Activated T-cell treated with anti-CD3 and anti-CD28 coated beads, Interleukin-2, amount 50 U/mL, for 72 hours (primary cell): Measurements from ENCODE around the gene CDH18. TPM values are rescaled to one million over a fixed set of nuclear protein-coding genes. Genes with fewer than 3 reads are reported as not detected.
"Not testable (repeated sequence)": the region's sequence is repeated elsewhere in the genome, so short reads cannot be mapped to it uniquely, and the experiment has no call there.

Source experiments
- ATAC-seq, 2 donors: fragments of 150-1000 bp; cut with Tn5 transposase; replicated peaks in 1 of 2; 2 replicates each; pipeline ENCODE4 v1.10.0; 2021; ENCODE audit warnings: moderate library complexity in 2 of 2, mild to moderate bottlenecking in 1 of 2
- DNase-seq, 2 donors: peaks; one replicate each; pipeline ENCODE4 v3.0.0; 2021 to 2022; ENCODE audit warnings: mixed read lengths in 1 of 2
- H3K27ac Mint-ChIP-seq: one replicate; pipeline ENCODE4 v1.8.0; 2022; ENCODE audit warnings: mild to moderate bottlenecking, moderate library complexity, mixed read lengths
- H3K27me3 Mint-ChIP-seq: one replicate; pipeline ENCODE4 v1.8.0; 2022; ENCODE audit warnings: low read depth, mixed read lengths
- H3K36me3 Mint-ChIP-seq, 2 donors: one replicate each; pipeline ENCODE4 v1.8.0; 2022; ENCODE audit warnings: mixed read lengths in 2 of 2, mild to moderate bottlenecking in 1 of 2; ENCODE audit not compliant: insufficient read depth in 2 of 2
- H3K4me1 Mint-ChIP-seq: one replicate; pipeline ENCODE4 v1.8.0; 2022; ENCODE audit warnings: low read depth, mixed read lengths
- H3K4me3 Mint-ChIP-seq, 2 donors: one replicate each; pipeline ENCODE4 v1.8.0; 2022; ENCODE audit warnings: mild to moderate bottlenecking in 2 of 2, mixed read lengths in 2 of 2, moderate library complexity in 2 of 2
- H3K9me3 Mint-ChIP-seq, 2 donors: one replicate each; pipeline ENCODE4 v1.8.0; 2022; ENCODE audit warnings: mixed read lengths in 2 of 2
- total RNA-seq, 2 donors: library from RNA; stranded (reverse); gene quantifications; one replicate each; pipeline ENCODE4 v1.2.3, GENCODE V29; 2022

The CDH18 gene
- total RNA-seq, 2 donors from 2014 or later, result not detected

DNA sequence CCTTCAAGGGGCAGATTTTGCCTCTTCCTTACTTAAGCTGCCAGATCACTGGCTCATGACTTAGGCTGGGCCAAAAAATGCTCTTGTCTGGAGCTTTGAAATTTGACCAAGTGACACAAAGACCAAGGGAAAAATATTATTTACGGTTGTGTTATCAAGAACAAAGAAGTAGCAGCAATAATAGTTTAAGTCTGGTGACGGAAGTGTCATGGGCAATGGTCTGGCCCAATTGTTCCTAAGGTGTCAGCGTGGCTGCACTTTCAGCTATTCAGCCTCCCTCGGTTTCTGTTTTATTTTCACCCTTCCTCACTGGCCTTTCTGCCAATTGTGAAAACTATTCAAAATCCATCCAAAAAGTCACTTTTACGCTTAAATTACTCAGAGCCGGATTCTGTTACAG lies 185.3 kb downstream of the CDH18 start:
- Mint-ChIP-seq H3K36me3 (peaks cover 0 to 3% of the 10 kb centered on the region in 2 donors), H3K27ac (no peak overlapping the region), H3K4me1 (no peaks in the 10 kb centered on the region), H3K4me3 (no peak overlapping the region), H3K27me3 (no peaks in the 10 kb centered on the region), H3K9me3 (peaks cover 2% of the 10 kb centered on the region in 2 donors)
- ATAC-seq (no peak), DNase-seq (no peak)

DNA sequence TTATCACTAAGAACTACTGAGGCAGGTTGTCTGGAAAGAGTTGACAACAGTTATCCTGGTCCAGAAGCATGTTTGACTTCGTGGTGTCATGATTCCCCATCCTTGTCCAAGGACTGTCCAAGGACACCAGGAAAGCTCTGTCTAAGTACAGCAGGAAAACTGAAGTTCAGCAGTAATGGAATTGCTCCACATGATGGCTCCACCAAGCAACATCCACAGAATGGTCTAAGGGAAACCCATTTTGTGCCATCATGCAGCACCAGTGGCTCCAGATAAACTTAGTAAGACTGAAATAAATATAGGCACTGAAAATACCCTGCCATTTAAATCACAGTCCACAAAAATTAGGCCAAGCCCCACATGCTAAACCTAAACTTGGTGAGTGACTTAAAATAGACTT lies 192.8 kb downstream of the CDH18 start:
- no peak overlapping the region for H3K4me3 Mint-ChIP-seq
- ATAC-seq, result no peak
- peaks cover 5 to 6% of the 10 kb centered on the region in 2 donors for H3K9me3 Mint-ChIP-seq
- H3K27me3 Mint-ChIP-seq, result no peaks in the 10 kb centered on the region
- no peak overlapping the region for H3K27ac Mint-ChIP-seq
- no peak for DNase-seq
- H3K4me1 Mint-ChIP-seq, result no peaks in the 10 kb centered on the region
- peaks cover 0 to 2% of the 10 kb centered on the region in 2 donors for H3K36me3 Mint-ChIP-seq

DNA sequence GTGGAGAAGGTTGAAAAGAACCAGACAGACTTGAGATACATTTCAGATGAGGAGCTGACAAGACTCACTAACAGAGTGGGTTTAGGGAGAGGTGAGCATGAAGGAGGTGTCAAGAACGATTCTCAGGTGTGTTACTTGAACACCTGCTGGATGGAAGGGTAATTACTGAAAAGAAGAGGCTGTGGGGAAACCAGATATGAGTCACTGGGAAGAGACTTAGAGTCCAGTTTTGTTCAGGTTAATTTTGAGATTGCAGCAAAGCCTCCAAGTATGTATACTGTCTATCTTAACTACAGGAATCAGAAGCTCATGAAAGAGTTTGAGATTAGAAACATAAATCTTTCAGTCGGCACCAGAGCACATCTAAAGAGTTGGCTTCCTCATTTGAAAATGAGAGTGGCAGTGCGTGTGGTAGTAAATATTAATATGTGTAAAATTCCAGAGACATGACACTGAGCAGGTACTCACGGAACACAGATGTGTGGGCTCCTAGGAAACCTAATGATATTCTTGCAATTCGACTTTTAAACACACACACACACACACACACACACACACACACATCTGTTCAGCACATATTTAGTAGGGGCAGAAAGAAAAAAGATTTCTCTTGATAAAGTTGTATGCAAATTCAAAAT lies 197.1 kb downstream of the CDH18 start:
- DNase-seq, result no peak
- peaks cover 5 to 12% of the 10 kb centered on the region in 2 donors for H3K9me3 Mint-ChIP-seq
- ATAC-seq, result no peak
- no peaks in the 10 kb centered on the region for H3K27me3 Mint-ChIP-seq
- H3K4me3 Mint-ChIP-seq, result no peak overlapping the region
- H3K4me1 Mint-ChIP-seq, result no peaks in the 10 kb centered on the region
- H3K27ac Mint-ChIP-seq, result no peak overlapping the region
- peaks cover 0 to 3% of the 10 kb centered on the region in 2 donors for H3K36me3 Mint-ChIP-seq

DNA sequence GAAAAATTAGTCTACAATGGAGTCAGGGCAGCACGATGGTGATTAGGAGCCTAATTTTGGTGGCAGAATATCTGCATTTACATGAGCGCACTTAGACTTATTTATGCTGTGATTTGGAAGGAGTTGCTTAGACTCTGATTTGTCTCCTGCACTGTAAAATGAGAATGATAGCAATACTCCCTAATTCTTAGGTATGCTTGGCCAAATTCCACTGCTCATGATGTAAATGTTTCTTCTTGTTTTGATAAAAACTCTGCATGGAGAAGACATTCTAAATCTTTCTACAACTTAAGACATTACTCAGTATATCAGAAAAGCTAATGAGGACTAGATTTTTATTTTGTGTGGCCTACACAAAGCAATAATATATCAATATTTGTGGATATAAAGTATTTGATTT lies 205.4 kb downstream of the CDH18 start:
- Mint-ChIP-seq H3K9me3 (peaks cover 6 to 10% of the 10 kb centered on the region in 2 donors), H3K36me3 (no peaks in the 10 kb centered on the region), H3K4me1 (no peaks in the 10 kb centered on the region), H3K4me3 (no peak overlapping the region), H3K27ac (no peak overlapping the region), H3K27me3 (no peaks in the 10 kb centered on the region)
- ATAC-seq, result no peak
- no peak for DNase-seq

DNA sequence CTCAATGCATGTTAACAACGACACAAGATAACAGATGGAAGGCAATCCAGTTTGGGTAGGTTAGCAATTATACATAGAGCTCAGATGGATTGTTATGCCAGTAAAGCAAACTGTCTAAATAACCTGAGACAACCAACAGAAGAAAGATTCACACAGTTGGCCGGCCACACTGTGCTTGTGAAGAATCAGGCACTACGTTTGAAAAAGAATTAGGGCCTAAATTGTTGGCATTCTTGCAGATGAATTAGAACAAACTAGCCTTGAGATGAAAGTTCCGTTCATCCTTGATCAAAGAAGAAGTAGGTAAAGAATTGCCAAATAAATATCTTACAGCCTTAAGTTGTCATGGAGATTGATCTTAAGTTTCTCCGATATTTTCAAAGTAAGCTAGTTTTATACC lies 210.6 kb downstream of the CDH18 start:
- no peak for ATAC-seq
- H3K27me3 Mint-ChIP-seq, result no peaks in the 10 kb centered on the region

DNA sequence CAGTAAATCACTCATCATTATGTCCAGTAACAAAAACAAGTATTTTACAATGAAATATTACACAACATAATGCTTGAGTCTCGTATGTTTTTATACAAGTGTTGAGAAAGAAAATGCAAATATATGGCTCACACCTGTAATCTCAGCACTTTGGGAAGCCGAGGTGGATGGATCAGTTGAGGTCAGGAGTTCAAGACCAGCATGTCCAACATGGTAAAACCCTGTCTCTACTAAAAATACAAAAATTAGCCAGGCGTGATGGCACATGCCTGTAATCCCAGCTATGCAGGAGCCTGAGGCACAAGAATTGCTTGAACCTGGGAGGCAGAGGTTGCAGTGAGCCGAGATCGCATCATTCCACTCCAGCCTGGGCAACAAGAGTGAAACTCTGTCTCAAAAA lies 211.1 kb downstream of the CDH18 start:
- H3K4me1 Mint-ChIP-seq, H3K27me3 Mint-ChIP-seq, H3K36me3 Mint-ChIP-seq, H3K4me3 Mint-ChIP-seq, ATAC-seq, DNase-seq, H3K9me3 Mint-ChIP-seq, H3K27ac Mint-ChIP-seq: not testable (repeated sequence)

More for the DNA sequence above, 210.6 kb downstream of the CDH18 start:
- no peak overlapping the region for H3K27ac Mint-ChIP-seq
- H3K4me1 Mint-ChIP-seq, result no peaks in the 10 kb centered on the region
- no peak for DNase-seq
- H3K36me3 Mint-ChIP-seq, result no peaks in the 10 kb centered on the region
- H3K4me3 Mint-ChIP-seq, result no peak overlapping the region
- peaks cover 7 to 8% of the 10 kb centered on the region in 2 donors for H3K9me3 Mint-ChIP-seq

DNA sequence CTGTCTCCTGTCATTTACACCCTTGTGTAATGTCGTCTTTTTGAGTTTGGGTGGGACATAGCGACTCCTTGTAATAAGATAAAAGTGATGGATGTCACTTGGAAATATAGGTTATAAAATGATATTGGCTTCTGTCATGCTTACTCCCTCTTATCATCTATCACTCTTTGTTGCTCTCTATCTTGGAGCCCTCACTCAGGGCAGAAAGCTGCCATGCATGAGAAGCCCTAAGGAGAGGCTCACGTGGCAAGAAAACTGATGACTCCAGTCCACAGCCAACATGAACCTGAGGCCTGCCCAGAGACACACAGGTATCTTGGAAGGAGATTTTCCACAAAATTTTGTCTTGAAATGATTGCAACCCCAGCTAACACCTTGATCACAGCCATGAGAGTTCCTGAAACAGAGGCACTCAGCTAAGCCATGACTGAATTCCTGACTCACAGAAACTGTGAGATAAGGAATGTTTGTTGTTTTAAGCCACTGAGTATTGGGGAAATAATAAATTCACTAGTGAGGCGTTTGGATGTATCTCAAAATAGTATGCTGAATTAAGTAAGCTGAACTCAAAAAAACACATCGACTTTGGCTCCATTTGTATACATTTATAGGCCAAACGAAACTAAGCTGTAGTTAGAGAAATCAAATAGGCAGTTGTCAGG lies 216.7 kb downstream of the CDH18 start:
- DNase-seq (no peak), ATAC-seq (no peak)
- peaks cover 10 to 11% of the 10 kb centered on the region in 2 donors for H3K9me3 Mint-ChIP-seq
- no peaks in the 10 kb centered on the region for H3K36me3 Mint-ChIP-seq
- no peaks in the 10 kb centered on the region for H3K4me1 Mint-ChIP-seq
- H3K27ac Mint-ChIP-seq, result no peak overlapping the region
- H3K27me3 Mint-ChIP-seq, result no peaks in the 10 kb centered on the region
- no peak overlapping the region for H3K4me3 Mint-ChIP-seq

DNA sequence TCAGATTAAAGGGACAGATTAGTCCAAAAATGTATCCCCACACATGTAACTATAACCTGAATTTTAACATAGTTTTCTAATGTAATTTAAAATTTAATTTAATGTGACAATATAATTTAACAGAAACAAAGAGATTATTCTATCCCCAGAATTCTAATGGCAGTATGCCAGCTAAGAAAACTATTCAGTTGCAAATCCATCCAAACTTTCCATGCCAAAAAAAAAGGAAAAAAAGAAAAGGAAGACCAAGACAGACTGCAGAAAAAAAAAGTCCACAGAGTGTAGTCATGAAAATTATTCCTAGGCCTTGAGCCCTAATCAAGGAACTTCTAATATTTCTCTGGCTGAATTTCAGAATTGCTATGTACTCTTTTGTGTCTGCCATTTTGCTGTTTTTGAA lies 217.6 kb downstream of the CDH18 start:
- no peak for ATAC-seq
- no peaks in the 10 kb centered on the region for H3K27me3 Mint-ChIP-seq
- no peak overlapping the region for H3K4me3 Mint-ChIP-seq
- no peaks in the 10 kb centered on the region for H3K36me3 Mint-ChIP-seq
- peaks cover 8% of the 10 kb centered on the region in 2 donors for H3K9me3 Mint-ChIP-seq
- no peak overlapping the region for H3K27ac Mint-ChIP-seq
- no peak for DNase-seq
- H3K4me1 Mint-ChIP-seq, result no peaks in the 10 kb centered on the region

DNA sequence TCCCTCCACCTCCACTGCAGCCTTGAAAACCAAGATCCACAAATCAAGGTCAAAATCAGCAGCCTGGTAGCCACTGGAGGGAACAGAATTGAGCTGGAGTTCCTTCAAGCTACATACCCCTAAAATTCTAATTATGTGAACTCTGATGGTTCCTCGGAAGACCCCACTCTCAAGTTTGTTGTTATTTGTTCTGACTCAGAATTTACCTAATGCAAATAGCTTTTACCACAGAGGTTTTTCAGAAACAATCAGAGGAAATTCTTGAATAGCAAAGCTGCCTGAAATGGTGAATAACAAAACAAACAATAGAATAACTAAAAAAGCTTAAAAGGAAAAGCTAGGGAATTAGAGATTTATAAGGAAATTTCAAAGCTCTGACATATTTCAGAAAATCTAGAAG lies 220.0 kb downstream of the CDH18 start:
- H3K27ac Mint-ChIP-seq, result no peak overlapping the region
- no peak for DNase-seq
- no peaks in the 10 kb centered on the region for H3K4me1 Mint-ChIP-seq
- no peaks in the 10 kb centered on the region for H3K27me3 Mint-ChIP-seq
- ATAC-seq, result no peak
- peaks cover 10 to 12% of the 10 kb centered on the region in 2 donors for H3K9me3 Mint-ChIP-seq
- H3K4me3 Mint-ChIP-seq, result no peak overlapping the region
- H3K36me3 Mint-ChIP-seq, result peaks cover 0 to 2% of the 10 kb centered on the region in 2 donors

DNA sequence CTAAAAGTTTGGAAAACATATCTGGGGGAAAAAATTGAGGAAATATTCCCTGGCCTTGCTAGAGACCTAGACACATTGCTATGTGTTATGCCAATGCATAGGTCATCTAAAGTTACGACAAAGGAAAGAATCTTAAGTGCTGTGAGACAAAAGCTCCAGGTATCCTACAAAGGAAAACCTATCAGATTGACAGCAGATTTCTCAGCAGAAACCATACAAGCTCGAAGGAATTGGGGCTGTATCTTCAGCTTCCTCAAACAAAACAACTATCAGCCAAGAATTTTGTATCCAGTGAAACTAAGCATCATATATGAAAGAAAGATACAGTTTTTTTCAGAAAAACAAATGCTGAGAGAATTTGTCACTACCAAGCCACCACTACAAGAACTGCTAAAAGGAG lies 234.4 kb downstream of the CDH18 start:
- Mint-ChIP-seq H3K27ac (no peak overlapping the region), H3K27me3 (no peaks in the 10 kb centered on the region), H3K4me1 (no peaks in the 10 kb centered on the region), H3K4me3 (no peak overlapping the region), H3K36me3 (no peaks in the 10 kb centered on the region), H3K9me3 (peaks cover 12 to 13% of the 10 kb centered on the region in 2 donors)
- no peak for ATAC-seq
- DNase-seq, result no peak

DNA sequence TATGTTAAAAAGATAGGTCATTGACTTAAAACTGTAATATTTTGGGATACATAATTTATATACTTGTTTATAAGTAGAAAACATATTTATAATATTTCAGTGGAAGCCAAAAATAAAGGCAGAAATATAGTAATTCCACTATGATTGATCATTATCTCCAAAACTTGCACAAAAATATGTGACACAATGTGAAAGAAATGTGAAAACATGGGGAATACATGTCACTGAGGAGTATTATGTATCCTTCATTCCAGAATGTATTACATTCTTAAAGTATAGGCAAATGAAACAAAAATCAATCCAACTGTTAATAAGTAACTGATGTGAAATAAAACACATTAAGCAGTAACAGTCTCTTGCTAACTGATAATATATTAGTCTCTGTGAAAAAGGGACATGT lies 236.7 kb downstream of the CDH18 start:
- Mint-ChIP-seq H3K4me3 (no peak overlapping the region), H3K4me1 (no peaks in the 10 kb centered on the region), H3K27ac (no peak overlapping the region), H3K27me3 (no peaks in the 10 kb centered on the region), H3K36me3 (no peaks in the 10 kb centered on the region), H3K9me3 (peaks cover 9 to 11% of the 10 kb centered on the region in 2 donors)
- ATAC-seq (no peak), DNase-seq (no peak)

DNA sequence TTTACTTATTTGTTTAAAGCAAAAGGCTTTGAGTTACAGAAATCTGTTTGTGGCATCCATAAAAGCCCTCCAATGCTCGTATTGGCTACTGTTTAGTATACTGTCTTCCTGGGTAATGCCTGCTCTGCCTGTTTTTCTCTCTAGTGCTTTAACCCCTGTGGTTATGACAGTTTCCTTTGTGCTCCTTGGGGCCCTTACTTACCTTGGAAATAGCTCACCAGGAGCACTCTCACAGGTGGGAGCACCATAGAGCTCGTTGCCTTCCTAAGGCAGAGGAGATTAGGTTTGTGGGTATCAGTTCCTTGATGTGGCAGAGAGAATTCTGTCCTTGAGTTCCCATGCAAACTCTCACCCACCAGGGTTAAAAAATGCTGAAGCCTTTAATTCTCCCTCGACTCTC lies 242.8 kb downstream of the CDH18 start:
- no peak overlapping the region for H3K27ac Mint-ChIP-seq
- peaks cover 2 to 6% of the 10 kb centered on the region in 2 donors for H3K9me3 Mint-ChIP-seq
- no peaks in the 10 kb centered on the region for H3K4me1 Mint-ChIP-seq
- no peaks in the 10 kb centered on the region for H3K36me3 Mint-ChIP-seq
- H3K4me3 Mint-ChIP-seq, result no peak overlapping the region
- no peak for ATAC-seq
- no peak for DNase-seq
- no peaks in the 10 kb centered on the region for H3K27me3 Mint-ChIP-seq

DNA sequence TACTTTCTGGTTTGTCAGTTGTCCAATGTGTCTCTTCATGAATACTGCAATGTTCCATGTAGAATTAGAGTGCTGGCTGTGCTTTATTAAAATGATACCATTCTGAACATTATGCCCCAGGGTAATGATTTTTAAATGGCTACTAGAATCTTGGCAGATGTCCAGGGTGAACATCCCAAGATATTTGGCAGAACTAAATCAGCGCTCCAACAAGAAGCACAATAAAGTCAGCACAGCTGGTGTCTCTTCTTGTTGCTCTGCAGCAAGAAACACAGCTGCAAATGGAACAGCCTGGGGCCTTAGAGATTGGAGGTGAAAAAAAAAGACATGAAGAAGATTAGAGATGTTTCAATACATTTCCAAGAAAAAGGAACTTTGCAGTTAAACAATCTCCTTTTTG lies 248.3 kb downstream of the CDH18 start:
- ATAC-seq (no peak), DNase-seq (no peak)
- H3K27ac Mint-ChIP-seq, result no peak overlapping the region
- H3K27me3 Mint-ChIP-seq, result no peaks in the 10 kb centered on the region
- H3K4me3 Mint-ChIP-seq, result no peak overlapping the region
- no peaks in the 10 kb centered on the region for H3K4me1 Mint-ChIP-seq
- no peaks in the 10 kb centered on the region for H3K36me3 Mint-ChIP-seq
- H3K9me3 Mint-ChIP-seq, result peaks cover 6 to 8% of the 10 kb centered on the region in 2 donors

DNA sequence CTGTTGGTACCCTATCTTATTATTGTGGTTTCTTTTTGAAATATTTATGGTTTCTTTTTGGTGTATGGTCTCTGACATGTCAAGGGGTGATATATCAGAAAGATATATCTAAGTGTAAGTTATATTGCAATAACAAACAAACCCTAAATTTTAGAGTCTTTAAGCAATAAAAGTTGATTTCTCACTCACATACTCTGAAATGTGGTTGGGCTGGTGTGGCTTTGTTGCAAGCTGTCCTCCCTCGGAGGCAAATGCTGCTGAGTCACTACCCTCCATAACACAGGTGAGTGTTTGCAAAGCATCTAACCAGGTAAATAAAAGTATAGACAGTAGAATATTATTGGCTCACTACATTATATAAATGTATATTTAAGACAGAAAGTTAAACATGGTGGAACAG lies 253.2 kb downstream of the CDH18 start:
- ATAC-seq (no peak), DNase-seq (no peak)
- H3K27ac Mint-ChIP-seq, result no peak overlapping the region
- H3K36me3 Mint-ChIP-seq, result no peaks in the 10 kb centered on the region
- no peak overlapping the region for H3K4me3 Mint-ChIP-seq
- H3K4me1 Mint-ChIP-seq, result no peaks in the 10 kb centered on the region
- peaks cover 6 to 8% of the 10 kb centered on the region in 2 donors for H3K9me3 Mint-ChIP-seq
- H3K27me3 Mint-ChIP-seq, result no peaks in the 10 kb centered on the region
